ENCODE data around the gene TNNI2.

TNNI2 gene

DNA sequence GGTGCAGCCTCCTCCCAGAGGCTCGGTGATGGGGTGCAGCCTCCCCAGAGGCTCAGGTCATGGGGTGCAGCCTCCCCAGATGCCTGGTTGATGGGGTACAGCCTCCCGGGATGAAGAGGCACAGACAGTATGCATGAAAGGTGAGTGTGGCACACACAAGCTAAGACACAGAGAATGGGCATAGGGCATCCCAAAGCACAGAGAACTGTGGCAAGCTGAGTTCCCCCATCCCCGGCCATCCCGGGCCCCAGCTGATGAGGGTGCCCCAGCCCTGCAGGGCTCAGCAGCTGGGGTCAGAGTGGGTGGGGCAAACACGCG, 8.8 kb upstream of the TNNI2 start:
- Histone ChIP-seq H3K4me3 (replicated peaks; ENCODE audit: low read depth, low read length) (no peak overlapping the region), H3K27me3 (replicated peaks; ENCODE audit: control insufficient read depth, insufficient read depth, low read length) (no peaks in the 10 kb centered on the region; the same call in 1 of the 2 replicates), H3K36me3 (ENCODE audit: control insufficient read depth, insufficient read depth, low read length) (no peaks in the 10 kb centered on the region)
- TF ChIP-seq, protein P1, sequence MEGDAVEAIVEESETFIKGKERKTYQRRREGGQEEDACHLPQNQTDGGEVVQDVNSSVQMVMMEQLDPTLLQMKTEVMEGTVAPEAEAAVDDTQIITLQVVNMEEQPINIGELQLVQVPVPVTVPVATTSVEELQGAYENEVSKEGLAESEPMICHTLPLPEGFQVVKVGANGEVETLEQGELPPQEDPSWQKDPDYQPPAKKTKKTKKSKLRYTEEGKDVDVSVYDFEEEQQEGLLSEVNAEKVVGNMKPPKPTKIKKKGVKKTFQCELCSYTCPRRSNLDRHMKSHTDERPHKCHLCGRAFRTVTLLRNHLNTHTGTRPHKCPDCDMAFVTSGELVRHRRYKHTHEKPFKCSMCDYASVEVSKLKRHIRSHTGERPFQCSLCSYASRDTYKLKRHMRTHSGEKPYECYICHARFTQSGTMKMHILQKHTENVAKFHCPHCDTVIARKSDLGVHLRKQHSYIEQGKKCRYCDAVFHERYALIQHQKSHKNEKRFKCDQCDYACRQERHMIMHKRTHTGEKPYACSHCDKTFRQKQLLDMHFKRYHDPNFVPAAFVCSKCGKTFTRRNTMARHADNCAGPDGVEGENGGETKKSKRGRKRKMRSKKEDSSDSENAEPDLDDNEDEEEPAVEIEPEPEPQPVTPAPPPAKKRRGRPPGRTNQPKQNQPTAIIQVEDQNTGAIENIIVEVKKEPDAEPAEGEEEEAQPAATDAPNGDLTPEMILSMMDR (IDR thresholded peaks at IDR 0.05; ENCODE audit: insufficient read depth, low read length, poor library complexity, severe bottlenecking) = no peak
- DNase-seq (ENCODE audit: extremely low read depth, insufficient read length) = no peak

DNA sequence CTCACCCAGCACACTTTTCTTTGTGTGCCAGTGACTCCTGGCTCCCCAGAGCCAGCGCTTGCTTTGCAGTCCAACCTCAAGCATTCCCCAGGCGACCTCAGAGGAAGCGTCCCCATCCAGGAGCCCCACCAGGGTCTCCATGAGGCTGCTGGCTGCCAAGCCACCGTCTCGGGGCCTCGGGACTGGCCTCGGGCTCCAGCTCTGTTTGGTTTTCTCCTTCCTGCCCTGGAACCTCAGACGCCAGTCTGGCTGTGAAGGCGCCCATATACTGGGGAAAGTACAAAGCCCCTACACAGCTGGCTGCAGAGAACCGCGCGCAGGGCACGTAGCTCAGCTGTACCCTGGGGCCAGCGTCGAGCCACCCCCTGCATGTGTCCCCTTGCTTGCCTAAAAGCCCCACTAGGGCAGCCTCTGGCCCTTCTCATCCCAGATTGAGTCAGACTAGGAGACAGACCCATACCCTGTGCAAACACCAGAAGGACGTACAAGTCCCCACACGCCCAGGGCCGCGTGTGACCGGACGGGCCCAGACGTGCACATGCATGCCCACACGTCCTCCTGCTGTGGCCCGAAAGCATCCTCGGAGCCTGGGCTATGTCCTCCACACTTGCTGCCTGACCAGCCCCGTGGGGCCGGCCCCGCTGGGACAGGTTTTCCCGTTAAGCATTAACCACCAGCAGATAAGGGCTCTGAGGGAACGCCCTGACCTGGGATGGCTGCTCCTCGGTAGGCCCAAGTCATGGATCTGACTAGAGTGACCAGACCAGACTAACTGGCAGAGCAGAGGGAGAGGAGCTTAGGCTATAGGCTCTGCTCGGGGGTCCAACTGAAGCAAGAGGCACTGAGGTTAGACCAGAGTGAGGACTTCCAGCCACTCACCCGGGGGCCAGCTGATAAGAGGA, 8.2 kb upstream of the TNNI2 start:
- H3K36me3 ChIP-seq (ENCODE audit: control insufficient read depth, insufficient read depth, low read length) = no peaks in the 10 kb centered on the region
- DNase-seq (ENCODE audit: extremely low read depth, insufficient read length) = no peak
- no peak overlapping the region for H3K4me3 ChIP-seq (replicated peaks; ENCODE audit: low read depth, low read length)
- TF ChIP-seq, protein P1 (IDR thresholded peaks at IDR 0.05; ENCODE audit: insufficient read depth, low read length, poor library complexity, severe bottlenecking) = no peak
- H3K27me3 ChIP-seq (replicated peaks; ENCODE audit: control insufficient read depth, insufficient read depth, low read length) = no peaks in the 10 kb centered on the region; the same call in 1 of the 2 replicates

DNA sequence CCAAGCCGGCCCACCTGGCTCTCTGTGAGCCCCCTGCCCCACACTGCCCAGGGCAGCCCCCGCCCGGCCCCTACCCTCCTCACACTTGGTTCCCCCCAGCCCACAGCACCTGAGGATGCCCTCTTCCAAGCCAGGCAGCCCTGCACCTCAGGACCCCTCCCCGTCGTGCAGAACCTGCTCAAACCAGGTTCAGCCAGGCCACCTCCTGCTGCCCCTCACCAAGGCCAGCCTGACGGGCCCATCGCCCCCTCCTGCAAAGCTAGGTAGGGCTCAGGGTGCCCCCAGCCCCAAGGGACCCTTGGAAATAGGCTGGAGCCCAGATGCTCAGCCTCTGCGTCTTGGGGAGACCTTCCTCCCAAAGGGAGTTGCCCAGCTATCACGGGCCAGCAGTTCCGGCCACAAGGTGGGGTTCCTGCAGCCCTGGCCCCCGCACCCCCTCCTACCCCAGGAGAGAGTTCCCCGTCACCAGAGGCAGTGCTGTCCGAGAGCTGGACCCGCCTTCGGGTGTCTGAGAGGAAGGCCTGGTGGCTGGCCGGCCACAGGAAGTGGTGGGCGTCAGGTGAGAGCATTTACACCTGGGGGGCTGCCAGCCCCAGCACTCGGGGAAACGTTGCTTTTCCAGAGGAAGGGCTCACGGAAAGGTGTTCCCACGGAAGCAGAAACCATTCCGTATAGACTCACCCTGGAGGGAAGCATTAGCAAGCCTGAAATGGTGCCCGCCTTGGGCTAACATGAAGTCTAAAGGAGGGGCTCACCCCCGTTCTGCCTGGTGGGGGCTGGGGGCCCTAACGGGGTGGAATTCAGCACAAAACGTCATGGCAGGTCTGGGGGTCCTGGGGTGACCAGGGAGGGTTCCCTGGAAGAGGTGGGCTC, 7.2 kb upstream of the TNNI2 start:
- DNase-seq (ENCODE audit: extremely low read depth, insufficient read length) = no peak
- H3K27me3 ChIP-seq (replicated peaks; ENCODE audit: control insufficient read depth, insufficient read depth, low read length) = no peaks in the 10 kb centered on the region; the same call in 1 of the 2 replicates
- TF ChIP-seq, protein P1 (IDR thresholded peaks at IDR 0.05; ENCODE audit: insufficient read depth, low read length, poor library complexity, severe bottlenecking) = no peak
- H3K36me3 ChIP-seq (ENCODE audit: control insufficient read depth, insufficient read depth, low read length) = no peaks in the 10 kb centered on the region
- H3K4me3 ChIP-seq (replicated peaks; ENCODE audit: low read depth, low read length) = no peak overlapping the region

DNA sequence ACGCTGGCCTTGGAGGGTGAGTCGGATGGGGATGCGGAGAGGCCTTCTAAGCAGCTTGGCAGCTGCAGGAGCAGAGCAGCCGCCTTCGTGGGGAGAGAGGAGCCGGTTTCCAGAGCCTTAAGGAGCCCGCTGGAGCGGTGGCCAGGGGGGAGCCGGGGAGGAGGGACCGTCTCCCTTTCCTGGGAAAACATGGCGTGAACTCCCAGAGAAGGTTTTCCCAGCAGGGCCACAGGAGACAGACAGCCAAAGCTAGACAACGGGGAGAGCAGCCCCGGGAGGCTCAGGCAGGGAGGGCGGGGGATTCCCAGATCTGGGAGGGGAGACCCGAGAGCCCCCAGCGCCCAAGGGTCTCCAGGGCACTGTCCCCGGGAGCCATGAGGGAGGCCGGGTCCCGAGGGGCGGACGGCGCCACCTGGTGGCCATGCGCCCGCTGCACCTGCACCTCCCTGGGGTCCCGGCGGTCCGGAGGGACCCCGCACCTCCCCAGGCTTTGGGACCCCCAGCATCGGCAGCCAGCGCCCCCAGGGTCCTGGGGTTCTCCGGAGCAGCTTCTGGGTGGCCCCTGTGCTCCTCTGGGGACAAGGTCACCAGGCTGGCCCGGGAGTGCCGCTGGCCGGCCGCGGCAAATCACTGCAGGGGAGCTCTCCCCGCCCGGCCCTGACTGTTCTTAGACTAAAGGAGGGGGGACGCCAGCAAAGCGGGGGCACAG, 6.4 kb upstream of the TNNI2 start:
- no peak for DNase-seq (ENCODE audit: extremely low read depth, insufficient read length)
- Histone ChIP-seq H3K36me3 (ENCODE audit: control insufficient read depth, insufficient read depth, low read length) (no peaks in the 10 kb centered on the region), H3K27me3 (replicated peaks; ENCODE audit: control insufficient read depth, insufficient read depth, low read length) (no peaks in the 10 kb centered on the region; the same call in 1 of the 2 replicates), H3K4me3 (replicated peaks; ENCODE audit: low read depth, low read length) (no peak overlapping the region)
- TF ChIP-seq, protein P1 (IDR thresholded peaks at IDR 0.05; ENCODE audit: insufficient read depth, low read length, poor library complexity, severe bottlenecking) = peak; percentile 94

DNA sequence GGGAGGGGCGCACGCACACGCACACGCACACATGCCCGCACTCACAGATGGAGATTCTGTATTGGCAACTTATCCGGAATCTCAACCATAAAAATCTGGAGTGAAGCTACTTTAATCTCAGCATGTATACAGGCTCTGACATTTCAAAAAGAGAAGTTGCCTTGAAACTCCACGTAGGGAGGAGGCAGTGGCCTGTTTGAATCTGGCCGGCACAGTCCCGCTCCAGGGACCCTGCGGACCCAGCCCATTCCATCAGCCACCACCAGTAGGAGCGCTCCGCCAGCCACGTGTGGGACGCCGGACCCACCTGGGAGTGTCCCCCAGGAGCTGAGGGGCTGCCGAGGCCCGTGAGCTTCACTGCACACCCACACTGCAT, 5.9 kb upstream of the TNNI2 start:
- no peak overlapping the region for H3K4me3 ChIP-seq (replicated peaks; ENCODE audit: low read depth, low read length)
- DNase-seq (ENCODE audit: extremely low read depth, insufficient read length) = no peak
- TF ChIP-seq, protein P1 (IDR thresholded peaks at IDR 0.05; ENCODE audit: insufficient read depth, low read length, poor library complexity, severe bottlenecking) = no peak

More for the DNA sequence above, 5.9 kb upstream of the TNNI2 start:
- Histone ChIP-seq H3K27me3 (replicated peaks; ENCODE audit: control insufficient read depth, insufficient read depth, low read length) (no peaks in the 10 kb centered on the region; the same call in 1 of the 2 replicates), H3K36me3 (ENCODE audit: control insufficient read depth, insufficient read depth, low read length) (no peaks in the 10 kb centered on the region)

All from GM06990 (cell line).